SK-N-SH treated with all-trans-retinoic acid at 6 μM for 48 hours (cell line): ENCODE data around the gene KCTD1.

Experiments
- ARNTL ChIP-seq: fragments of 450-650 bp; formaldehyde crosslinking; IDR thresholded peaks from 2 replicates; pipeline ENCODE4 v1.5.0; 2020; ENCODE audit warnings: low read depth, mild to moderate bottlenecking, moderate library complexity, borderline replicate concordance
- ISL1 ChIP-seq: fragments of 250-450 bp; sonication (Bioruptor Pico); IDR thresholded peaks from 2 replicates; pipeline ENCODE4 v2.1.2; 2022; ENCODE audit warnings: mild to moderate bottlenecking, moderate library complexity
- OSR1 ChIP-seq: fragments of 250-450 bp; sonication (Bioruptor Pico); IDR thresholded peaks from 2 replicates; pipeline ENCODE4 v1.8.0; 2022; ENCODE audit warnings: moderate library complexity, mild to moderate bottlenecking, inconsistent platforms
- PPARA ChIP-seq: fragments of 250-450 bp; sonication (Bioruptor Pico); IDR thresholded peaks from 2 replicates; pipeline ENCODE4 v1.5.0; 2020; ENCODE audit warnings: mild to moderate bottlenecking, borderline replicate concordance
- SNAI2 ChIP-seq: fragments of 250-450 bp; sonication (Bioruptor Pico); IDR thresholded peaks from 2 replicates; pipeline ENCODE4 v1.5.0; 2020; ENCODE audit warnings: mild to moderate bottlenecking, moderate library complexity
- TCF4 ChIP-seq: fragments of 250-450 bp; sonication (Bioruptor Pico); IDR thresholded peaks from 2 replicates; pipeline ENCODE4 v1.8.0; 2021; ENCODE audit warnings: mild to moderate bottlenecking, moderate library complexity, borderline replicate concordance
- TOX ChIP-seq: fragments of 250-450 bp; sonication (Bioruptor Pico); IDR thresholded peaks from 2 replicates; pipeline ENCODE4 v1.8.0; 2021; ENCODE audit warnings: mild to moderate bottlenecking, moderate library complexity, borderline replicate concordance
- ZFP3 ChIP-seq: fragments of 250-450 bp; sonication (Bioruptor Pico); IDR thresholded peaks from 2 replicates; pipeline ENCODE4 v1.5.0; 2020; ENCODE audit warnings: mild to moderate bottlenecking, moderate library complexity
- ZNF565 ChIP-seq: fragments of 450-650 bp; formaldehyde crosslinking; conservative IDR thresholded peaks from 2 replicates; pipeline ENCODE4 v1.5.0; 2020; ENCODE audit warnings: low read depth, mild to moderate bottlenecking, moderate library complexity
- ZNF70 ChIP-seq: fragments of 450-650 bp; formaldehyde crosslinking; IDR thresholded peaks from 2 replicates; pipeline ENCODE4 v1.5.0; 2020; ENCODE audit warnings: mild to moderate bottlenecking, moderate library complexity
- TF ChIP-seq, protein P1 (sequence below): fragments of 250-450 bp; sonication (Bioruptor Pico); IDR thresholded peaks from 2 replicates; pipeline ENCODE4 v1.5.1; 2020; ENCODE audit warnings: low read depth, mild to moderate bottlenecking, moderate library complexity
- TF ChIP-seq, protein P2 (sequence below): fragments of 250-450 bp; sonication (Bioruptor Pico); IDR thresholded peaks from 2 replicates; pipeline ENCODE4 v1.5.0; 2020; ENCODE audit warnings: mild to moderate bottlenecking, moderate library complexity

DNA sequence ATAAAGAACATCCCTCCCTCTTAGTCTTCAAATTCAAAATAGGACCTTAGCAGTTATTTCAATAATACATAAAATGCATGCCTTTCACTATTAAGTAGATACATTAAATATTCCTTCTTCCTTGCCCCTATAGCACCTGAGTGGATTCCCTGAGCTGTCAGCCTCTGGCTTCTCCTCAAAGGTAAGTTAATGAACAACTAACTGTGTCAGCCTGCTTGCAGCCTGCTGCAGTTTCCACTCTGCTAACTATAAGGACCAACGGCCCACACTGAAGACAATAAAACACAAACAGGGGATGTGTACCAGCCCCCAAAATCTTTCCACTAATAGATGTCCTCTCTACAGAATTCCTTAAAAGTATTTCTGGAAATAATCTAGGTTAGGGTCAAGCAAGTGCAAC is 5.0 kb downstream of the KCTD1 start:
- TF ChIP-seq ISL1 (CRISPR knock-in tag) (no peak), TOX (no peak), SNAI2 (CRISPR knock-in tag) (no peak), PPARA (CRISPR knock-in tag) (no peak), ZFP3 (CRISPR knock-in tag) (no peak), OSR1 (CRISPR knock-in tag) (no peak), ZNF565 (no peak), ZNF70 (CRISPR knock-in tag) (no peak), ARNTL (CRISPR knock-in tag) (no peak), TCF4 (no peak)
- TF ChIP-seq, protein P1, sequence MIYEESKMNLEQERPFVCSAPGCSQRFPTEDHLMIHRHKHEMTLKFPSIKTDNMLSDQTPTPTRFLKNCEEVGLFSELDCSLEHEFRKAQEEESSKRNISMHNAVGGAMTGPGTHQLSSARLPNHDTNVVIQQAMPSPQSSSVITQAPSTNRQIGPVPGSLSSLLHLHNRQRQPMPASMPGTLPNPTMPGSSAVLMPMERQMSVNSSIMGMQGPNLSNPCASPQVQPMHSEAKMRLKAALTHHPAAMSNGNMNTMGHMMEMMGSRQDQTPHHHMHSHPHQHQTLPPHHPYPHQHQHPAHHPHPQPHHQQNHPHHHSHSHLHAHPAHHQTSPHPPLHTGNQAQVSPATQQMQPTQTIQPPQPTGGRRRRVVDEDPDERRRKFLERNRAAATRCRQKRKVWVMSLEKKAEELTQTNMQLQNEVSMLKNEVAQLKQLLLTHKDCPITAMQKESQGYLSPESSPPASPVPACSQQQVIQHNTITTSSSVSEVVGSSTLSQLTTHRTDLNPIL (CRISPR knock-in tag): no peak
- TF ChIP-seq, protein P2, sequence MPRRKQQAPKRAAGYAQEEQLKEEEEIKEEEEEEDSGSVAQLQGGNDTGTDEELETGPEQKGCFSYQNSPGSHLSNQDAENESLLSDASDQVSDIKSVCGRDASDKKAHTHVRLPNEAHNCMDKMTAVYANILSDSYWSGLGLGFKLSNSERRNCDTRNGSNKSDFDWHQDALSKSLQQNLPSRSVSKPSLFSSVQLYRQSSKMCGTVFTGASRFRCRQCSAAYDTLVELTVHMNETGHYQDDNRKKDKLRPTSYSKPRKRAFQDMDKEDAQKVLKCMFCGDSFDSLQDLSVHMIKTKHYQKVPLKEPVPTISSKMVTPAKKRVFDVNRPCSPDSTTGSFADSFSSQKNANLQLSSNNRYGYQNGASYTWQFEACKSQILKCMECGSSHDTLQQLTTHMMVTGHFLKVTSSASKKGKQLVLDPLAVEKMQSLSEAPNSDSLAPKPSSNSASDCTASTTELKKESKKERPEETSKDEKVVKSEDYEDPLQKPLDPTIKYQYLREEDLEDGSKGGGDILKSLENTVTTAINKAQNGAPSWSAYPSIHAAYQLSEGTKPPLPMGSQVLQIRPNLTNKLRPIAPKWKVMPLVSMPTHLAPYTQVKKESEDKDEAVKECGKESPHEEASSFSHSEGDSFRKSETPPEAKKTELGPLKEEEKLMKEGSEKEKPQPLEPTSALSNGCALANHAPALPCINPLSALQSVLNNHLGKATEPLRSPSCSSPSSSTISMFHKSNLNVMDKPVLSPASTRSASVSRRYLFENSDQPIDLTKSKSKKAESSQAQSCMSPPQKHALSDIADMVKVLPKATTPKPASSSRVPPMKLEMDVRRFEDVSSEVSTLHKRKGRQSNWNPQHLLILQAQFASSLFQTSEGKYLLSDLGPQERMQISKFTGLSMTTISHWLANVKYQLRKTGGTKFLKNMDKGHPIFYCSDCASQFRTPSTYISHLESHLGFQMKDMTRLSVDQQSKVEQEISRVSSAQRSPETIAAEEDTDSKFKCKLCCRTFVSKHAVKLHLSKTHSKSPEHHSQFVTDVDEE (CRISPR knock-in tag): no peak
